HepG2 (cell line): Measurements from ENCODE around the gene OPN1MW3. TPM values are rescaled to one million over a fixed set of nuclear protein-coding genes. Genes with fewer than 3 reads are reported as not detected.
A peak's percentile ranks its signal among the peaks of the same experiment; 100 is the strongest.

Source experiments
- ATAC-seq: fragments of 200-7000 bp; cut with Tn5 transposase; 3 replicates; pipeline ENCODE4 v1.9.1; 2020; ENCODE audit warnings: mild to moderate bottlenecking, moderate library complexity
- BruUV-seq: library from RNA; stranded (reverse); fragments of 400-500 nt; replicated peaks from 2 replicates; lab custom pipeline; 2021; lab: Mats Ljungman, UMichigan
- CTCF ChIA-PET: fragments of 300-600 bp; formaldehyde crosslinking; extraction: SDS; loops from one replicate; lab custom pipeline; 2021; ENCODE audit warnings: low total read pairs, inconsistent platforms, low intra/inter-chr PET ratio; lab: Yijun Ruan, JAX
- POLR2A ChIA-PET: fragments of 350-600 bp; sonication (Branson Sonifier 250); formaldehyde crosslinking; loops from one replicate; lab custom pipeline; 2020; ENCODE audit warnings: antibody characterized with exemption, inconsistent platforms; lab: Yijun Ruan, JAX
- DNase-seq: peaks from one replicate; pipeline ENCODE4 v3.0.0-alpha.2; 2015; ENCODE audit warnings: low spot score
- FAIRE-seq: peaks from 3 replicates; lab custom pipeline; 2011; peaks lifted over from hg19 to GRCh38; lab: Jason Lieb, UNC
- H2AFZ ChIP-seq: one replicate; pipeline ENCODE4 v1.6.1; 2011; ENCODE audit warnings: low read length, inconsistent platforms
- H3K27ac ChIP-seq: fragments of 300-600 bp; 3 replicates; pipeline ENCODE4 v1.8.0; 2011; ENCODE audit warnings: mixed run types, mild to moderate bottlenecking, mixed read lengths, low read length, inconsistent platforms; ENCODE audit not compliant: insufficient read depth; ENCODE audit errors: extremely low read length
- H3K27me3 ChIP-seq, 2 experiments: fragments of 200-600 bp in 1 of 2; 2 replicates in 1 of 2; 3 replicates in 1 of 2; pipeline versions ENCODE4 v1.6.0 to v1.8.0; 2011; ENCODE audit warnings: low read length in 2 of 2, mild to moderate bottlenecking in 2 of 2, moderate library complexity in 2 of 2, inconsistent platforms in 1 of 2; ENCODE audit not compliant: insufficient read depth in 2 of 2, control insufficient read depth in 1 of 2
- H3K36me3 ChIP-seq, 2 experiments: fragments of 200-600 bp in 1 of 2; replicated peaks in 1 of 2; 2 replicates in 1 of 2; 3 replicates in 1 of 2; pipeline versions ENCODE4 v1.5.1 to v1.8.0; 2011; ENCODE audit warnings: low read length in 2 of 2, inconsistent platforms in 1 of 2; ENCODE audit not compliant: insufficient read depth in 2 of 2, control insufficient read depth in 1 of 2
- H3K4me1 ChIP-seq: 2 replicates; pipeline ENCODE4 v1.5.1; 2012; ENCODE audit warnings: low read length, inconsistent platforms; ENCODE audit not compliant: insufficient read depth
- H3K4me2 ChIP-seq: 2 replicates; pipeline ENCODE4 v1.6.0; 2011; ENCODE audit warnings: low read depth, low read length, inconsistent platforms
- H3K4me3 ChIP-seq, 3 experiments: fragments of 200-600 bp in 1 of 3; sonication (generic), shearing (Covaris generic) in 1 of 3; replicated peaks in 1 of 3; 2 replicates each; pipeline ENCODE4 v1.5.1; 2011 to 2016; ENCODE audit warnings: low read length in 3 of 3, inconsistent platforms in 2 of 3, low read depth in 2 of 3, mild to moderate bottlenecking in 2 of 3, control low read depth in 1 of 3, mixed read lengths in 1 of 3; ENCODE audit not compliant: insufficient read depth in 1 of 3
- H3K79me2 ChIP-seq: one replicate; pipeline ENCODE4 v1.6.1; 2011; ENCODE audit warnings: low read length, inconsistent platforms; ENCODE audit not compliant: insufficient read depth
- H3K9ac ChIP-seq: 2 replicates; pipeline ENCODE4 v1.6.0; 2011; ENCODE audit warnings: mild to moderate bottlenecking, low read depth, low read length, inconsistent platforms; ENCODE audit not compliant: insufficient read depth
- H3K9me3 ChIP-seq: 2 replicates; pipeline ENCODE4 v1.5.1; 2012; ENCODE audit warnings: mild to moderate bottlenecking, low read length
- H4K20me1 ChIP-seq: 2 replicates; pipeline ENCODE4 v1.6.0; 2011; ENCODE audit warnings: inconsistent platforms, mild to moderate bottlenecking, low read length, moderate library complexity; ENCODE audit not compliant: insufficient read depth
- BHLHE40 ChIP-seq: IDR thresholded peaks from 2 replicates; pipeline ENCODE4 v1.6.1; 2011; ENCODE audit warnings: low read length, improper control_type of control experiment
- CAMTA2 ChIP-seq: sonication (generic); formaldehyde crosslinking; IDR thresholded peaks from 2 replicates; pipeline ENCODE4 v1.4.0; 2020; ENCODE audit warnings: mild to moderate bottlenecking, missing genetic modification reagents, borderline replicate concordance
- CREBL2 ChIP-seq: sonication (generic); formaldehyde crosslinking; IDR thresholded peaks from 2 replicates; pipeline ENCODE4 v1.8.1; 2023; ENCODE audit warnings: missing genetic modification reagents, mild to moderate bottlenecking, borderline replicate concordance
- DNMT1 ChIP-seq: sonication (generic); formaldehyde crosslinking; IDR thresholded peaks from 2 replicates; pipeline ENCODE4 v1.5.1; 2020; ENCODE audit warnings: mild to moderate bottlenecking, missing genetic modification reagents
- MATR3 ChIP-seq: sonication (generic); formaldehyde crosslinking; IDR thresholded peaks from 2 replicates; pipeline ENCODE4 v1.4.0; 2020; ENCODE audit warnings: missing genetic modification reagents
- NR2F2 ChIP-seq: IDR thresholded peaks from 2 replicates; pipeline ENCODE4 v1.6.1; 2012; ENCODE audit warnings: low read depth, inconsistent platforms, borderline replicate concordance
- RELA ChIP-seq: sonication (generic); formaldehyde crosslinking; IDR thresholded peaks from 2 replicates; pipeline ENCODE4 v1.4.0; 2020; ENCODE audit warnings: missing genetic modification reagents
- SIX4 ChIP-seq: sonication (generic); formaldehyde crosslinking; IDR thresholded peaks from 2 replicates; pipeline ENCODE4 v1.4.0; 2020; ENCODE audit warnings: missing genetic modification reagents
- ZBTB39 ChIP-seq: sonication (generic); formaldehyde crosslinking; IDR thresholded peaks from 2 replicates; pipeline ENCODE4 v1.5.0; 2020; ENCODE audit warnings: missing genetic modification reagents
- ZNF768 ChIP-seq: sonication (generic); formaldehyde crosslinking; IDR thresholded peaks from 2 replicates; pipeline ENCODE4 v1.4.0; 2020; ENCODE audit warnings: missing genetic modification reagents
- ZNF883 ChIP-seq: sonication (generic); formaldehyde crosslinking; IDR thresholded peaks from 2 replicates; pipeline ENCODE4 v1.5.1; 2020; ENCODE audit warnings: mild to moderate bottlenecking, missing genetic modification reagents; ENCODE audit errors: not compliant biosample characterization
- WGBS: methylation state at CpG from one replicate; pipeline ENCODE4 v1.1.6; 2017; ENCODE audit warnings: low lambda C conversion rate; 5-methylcytosine and 5-hydroxymethylcytosine counted together
- in situ Hi-C: cut with HindIII; loops from 2 replicates; pipeline ENCODE4 v1.10.0; 2017; ENCODE audit warnings: low pct_unique_long_range_greater_than_20kb; ENCODE audit not compliant: extremely low pct_ligation_motif_present
- intact Hi-C: fragments of 100-400 bp; cut with micrococcal nuclease; formaldehyde crosslinking; loops from one replicate; pipeline ENCODE4 v1.10.0; 2022; ENCODE audit not compliant: unreplicated experiment
- polyA plus RNA-seq, 8 experiments: library from polyadenylated mRNA; depleted of rRNA in 3 of 8; stranded (reverse) in 7 of 8; unstranded in 1 of 8; fragments of >200 nt; fragmentation: Illumina TruSeq in 4 of 8; extraction: Trizol in 4 of 8; gene quantifications; 2 replicates each; pipeline versions ENCODE4 v1.2.1 to v1.2.3, GENCODE V29; 2011 to 2016; ENCODE audit warnings: low read depth in 4 of 8, missing spikeins in 1 of 8, mixed read lengths in 1 of 8; ENCODE audit not compliant: insufficient read depth in 1 of 8
- total RNA-seq, 5 experiments: library from RNA; depleted of rRNA; stranded (reverse); fragments of >200 nt; fragmentation: Illumina TruSeq; extraction: Trizol; gene quantifications; 2 replicates each; pipeline ENCODE4 v1.2.3, GENCODE V29; 2016; ENCODE audit warnings: low read depth in 1 of 5

Gene OPN1MW3
- total and polyA plus RNA-seq, 2 of the 13 experiments (the other 11 are each of a cell fraction or from before 2014, with no cell fraction given), result not detected

DNA sequence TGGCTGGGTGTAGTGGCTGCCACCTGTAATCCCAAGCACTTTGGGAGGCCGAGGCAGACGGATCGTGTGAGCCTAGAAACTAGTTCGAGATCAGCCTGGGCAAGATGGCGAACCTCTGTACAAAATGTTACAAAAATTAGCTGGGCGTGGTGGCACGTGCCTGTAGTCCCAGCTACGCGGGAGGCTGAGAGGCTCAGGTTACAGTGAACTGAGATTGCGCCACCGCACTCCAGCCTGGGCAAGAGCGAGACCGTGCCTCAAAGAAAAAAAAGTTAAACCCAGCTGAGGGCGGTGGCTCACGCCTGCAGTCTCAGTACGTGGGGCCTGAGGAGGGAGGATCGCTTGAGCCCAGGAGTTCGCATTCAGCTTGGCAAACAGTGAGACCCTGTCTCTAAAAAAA lies 39.3 kb downstream of the OPN1MW3 start:
- Histone ChIP-seq H3K9ac (no peak overlapping the region), H3K27me3 (no peaks in the 10 kb centered on the region; a peak in 1 of 5 replicates), H3K79me2 (no peaks in the 10 kb centered on the region), H3K27ac (no peak overlapping the region), H4K20me1 (no peaks in the 10 kb centered on the region), H3K4me1 (no peaks in the 10 kb centered on the region), H3K4me2 (no peak overlapping the region), H3K9me3 (no peaks in the 10 kb centered on the region), H2AFZ (no peak overlapping the region), H3K36me3 (no peaks in the 10 kb centered on the region), H3K4me3 (no peak overlapping the region)
- no TSS peak for BruUV-seq
- whole genome bisulfite sequencing, result 50% methylated on average over 12 of the region's 18 CpGs
- no peak for DNase-seq
- no peak for FAIRE-seq
- ChIA-PET POLR2A (no interaction called here), CTCF (no interaction called here)
- TF ChIP-seq ZNF883 (no peak), MATR3 (CRISPR knock-in tag) (no peak), NR2F2 (no peak), RELA (no peak), CREBL2 (CRISPR knock-in tag) (no peak), BHLHE40 (0 out of 2 replicates have a peak, but pooled peaks have one; percentile 34), SIX4 (CRISPR knock-in tag) (peak; percentile 51; the same call in 1 of the 2 replicates), ZNF768 (CRISPR knock-in tag) (no peak), DNMT1 (no peak), CAMTA2 (CRISPR knock-in tag) (no peak), ZBTB39 (CRISPR knock-in tag) (no peak)
- ATAC-seq, result no peak
- intact Hi-C loops, result no loop called here
- in situ Hi-C loops, result no loop called here
